Measurements from ENCODE around the gene DLG2. TPM values are rescaled to one million over a fixed set of nuclear protein-coding genes. Genes with fewer than 3 reads are reported as not detected.

Gene DLG2
- total RNA-seq, 2 experiments from 2014 or later: 6.9 to 8.2 TPM

GRCh38 chr11:85062659-85063058 lies 564.5 kb downstream of the DLG2 start:
- Histone ChIP-seq H3K27ac (ENCODE audit: low read depth, low read length, poor library complexity, severe bottlenecking) (no peak overlapping the region), H3K79me2 (ENCODE audit: insufficient read depth, low read depth, low read length) (no peaks in the 10 kb centered on the region), H3K36me3 (ENCODE audit: insufficient read depth, low read length) (no peaks in the 10 kb centered on the region), H3K9me3 (ENCODE audit: low read length) (no peaks in the 10 kb centered on the region), H3K4me3 (ENCODE audit: low read depth, low read length, poor library complexity, severe bottlenecking) (no peak overlapping the region), H3K4me1 (ENCODE audit: insufficient read depth, low read length, poor library complexity, severe bottlenecking) (no peaks in the 10 kb centered on the region), H3K4me2 (ENCODE audit: low read length) (no peak overlapping the region), H4K20me1 (ENCODE audit: insufficient read depth, low read length) (no peaks in the 10 kb centered on the region), H3K9me2 (ENCODE audit: insufficient read depth, low read length) (no peaks in the 10 kb centered on the region), H2AFZ (ENCODE audit: low read length) (no peak overlapping the region)
- intact Hi-C loops (cut with micrococcal nuclease; ENCODE audit: unreplicated experiment): no loop called here
- BruUV-seq (replicated peaks): no TSS peak
- no peak for DNase-seq (ENCODE audit: low spot score)
- POLR2A ChIA-PET: interaction anchor here (0.6 to 0.9 kb wide), 3 partner anchors 35 to 62 kb away, joined by 3 read pairs; no protein-coding TSS in a partner anchor
- CTCF ChIA-PET (ENCODE audit: unreplicated experiment): no interaction called here
- no peak for TF ChIP-seq CTCF (conservative IDR thresholded peaks at IDR 0.05; ENCODE audit: low read length)
- no peak for TF ChIP-seq EZH2phosphoT487 (IDR thresholded peaks at IDR 0.05; ENCODE audit: borderline replicate concordance, low read depth, low read length)

GRCh38 chr11:85052636-85053035 lies 574.5 kb downstream of the DLG2 start:
- no TSS peak for BruUV-seq (replicated peaks)
- intact Hi-C loops (cut with micrococcal nuclease; ENCODE audit: unreplicated experiment): no loop called here
- Histone ChIP-seq H3K4me2 (ENCODE audit: low read length) (no peak overlapping the region), H3K27ac (ENCODE audit: low read depth, low read length, poor library complexity, severe bottlenecking) (no peak overlapping the region), H3K79me2 (ENCODE audit: insufficient read depth, low read depth, low read length) (no peaks in the 10 kb centered on the region), H3K4me1 (ENCODE audit: insufficient read depth, low read length, poor library complexity, severe bottlenecking) (no peaks in the 10 kb centered on the region), H2AFZ (ENCODE audit: low read length) (no peak overlapping the region), H3K4me3 (ENCODE audit: low read depth, low read length, poor library complexity, severe bottlenecking) (no peak overlapping the region), H3K36me3 (ENCODE audit: insufficient read depth, low read length) (no peaks in the 10 kb centered on the region), H4K20me1 (ENCODE audit: insufficient read depth, low read length) (no peaks in the 10 kb centered on the region), H3K9me2 (ENCODE audit: insufficient read depth, low read length) (no peaks in the 10 kb centered on the region), H3K9me3 (ENCODE audit: low read length) (no peaks in the 10 kb centered on the region)
- TF ChIP-seq EZH2phosphoT487 (IDR thresholded peaks at IDR 0.05; ENCODE audit: borderline replicate concordance, low read depth, low read length) (no peak), CTCF (conservative IDR thresholded peaks at IDR 0.05; ENCODE audit: low read length) (no peak)
- DNase-seq (ENCODE audit: low spot score): no peak
- CTCF ChIA-PET (ENCODE audit: unreplicated experiment): no interaction called here
- POLR2A ChIA-PET: interaction anchor here (1.4 kb wide), 1 partner anchor 320 kb away, joined by 3 read pairs; no protein-coding TSS in a partner anchor

GRCh38 chr11:85048801-85049200 lies 578.3 kb downstream of the DLG2 start:
- Histone ChIP-seq H2AFZ (ENCODE audit: low read length) (no peak overlapping the region), H3K4me1 (ENCODE audit: insufficient read depth, low read length, poor library complexity, severe bottlenecking) (no peaks in the 10 kb centered on the region), H3K4me2 (ENCODE audit: low read length) (no peak overlapping the region), H3K9me3 (ENCODE audit: low read length) (no peaks in the 10 kb centered on the region), H3K27ac (ENCODE audit: low read depth, low read length, poor library complexity, severe bottlenecking) (no peak overlapping the region), H3K36me3 (ENCODE audit: insufficient read depth, low read length) (no peaks in the 10 kb centered on the region), H4K20me1 (ENCODE audit: insufficient read depth, low read length) (no peaks in the 10 kb centered on the region), H3K9me2 (ENCODE audit: insufficient read depth, low read length) (no peaks in the 10 kb centered on the region), H3K79me2 (ENCODE audit: insufficient read depth, low read depth, low read length) (no peaks in the 10 kb centered on the region), H3K4me3 (ENCODE audit: low read depth, low read length, poor library complexity, severe bottlenecking) (no peak overlapping the region)
- POLR2A ChIA-PET: no interaction called here
- DNase-seq (ENCODE audit: low spot score): no peak
- no TSS peak for BruUV-seq (replicated peaks)
- intact Hi-C loops (cut with micrococcal nuclease; ENCODE audit: unreplicated experiment): no loop called here
- CTCF ChIA-PET (ENCODE audit: unreplicated experiment): no interaction called here
- no peak for TF ChIP-seq CTCF (conservative IDR thresholded peaks at IDR 0.05; ENCODE audit: low read length)
- TF ChIP-seq EZH2phosphoT487 (IDR thresholded peaks at IDR 0.05; ENCODE audit: borderline replicate concordance, low read depth, low read length): no peak
